ENCODE results near the gene AFTPH.

The AFTPH gene

DNA sequence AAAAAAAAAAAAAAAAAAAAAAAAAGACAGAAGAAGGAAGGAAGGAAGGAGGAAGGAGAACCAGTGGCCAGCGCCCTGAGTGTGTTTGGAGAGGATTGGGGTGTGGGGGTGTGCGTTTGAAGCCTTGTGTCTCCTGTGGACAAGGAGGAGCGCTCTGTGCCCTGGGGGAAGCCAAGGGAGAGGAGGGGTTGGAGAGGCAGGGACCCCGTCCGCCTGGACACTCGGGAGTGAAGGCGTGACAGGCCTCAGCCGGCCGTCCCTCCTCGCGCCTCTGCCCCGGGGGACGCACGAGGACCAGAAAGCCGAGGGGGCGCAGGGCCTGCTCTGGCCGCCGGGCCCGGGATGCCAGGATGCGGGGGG is 84.7 kb downstream of the AFTPH start:
- H3K36me3 ChIP-seq, result no peaks in the 10 kb centered on the region
- H3K9me3 ChIP-seq, result no peaks in the 10 kb centered on the region
- H3K4me1 ChIP-seq, result peaks cover 42% of the 10 kb centered on the region
- TF ChIP-seq Cebpa-rat (IDR thresholded peaks at IDR 0.05), result no peak
- peak overlapping the region; percentile 92 for H3K4me2 ChIP-seq
- no peaks in the 10 kb centered on the region for H4K20me1 ChIP-seq
- H3K27ac ChIP-seq, result peak overlapping the region; percentile 71
- peak overlapping the region; percentile 68 for H3K4me3 ChIP-seq
- peak overlapping the region; percentile 78 for H3K9ac ChIP-seq
- peaks cover 37% of the 10 kb centered on the region for H3K27me3 ChIP-seq

DNA sequence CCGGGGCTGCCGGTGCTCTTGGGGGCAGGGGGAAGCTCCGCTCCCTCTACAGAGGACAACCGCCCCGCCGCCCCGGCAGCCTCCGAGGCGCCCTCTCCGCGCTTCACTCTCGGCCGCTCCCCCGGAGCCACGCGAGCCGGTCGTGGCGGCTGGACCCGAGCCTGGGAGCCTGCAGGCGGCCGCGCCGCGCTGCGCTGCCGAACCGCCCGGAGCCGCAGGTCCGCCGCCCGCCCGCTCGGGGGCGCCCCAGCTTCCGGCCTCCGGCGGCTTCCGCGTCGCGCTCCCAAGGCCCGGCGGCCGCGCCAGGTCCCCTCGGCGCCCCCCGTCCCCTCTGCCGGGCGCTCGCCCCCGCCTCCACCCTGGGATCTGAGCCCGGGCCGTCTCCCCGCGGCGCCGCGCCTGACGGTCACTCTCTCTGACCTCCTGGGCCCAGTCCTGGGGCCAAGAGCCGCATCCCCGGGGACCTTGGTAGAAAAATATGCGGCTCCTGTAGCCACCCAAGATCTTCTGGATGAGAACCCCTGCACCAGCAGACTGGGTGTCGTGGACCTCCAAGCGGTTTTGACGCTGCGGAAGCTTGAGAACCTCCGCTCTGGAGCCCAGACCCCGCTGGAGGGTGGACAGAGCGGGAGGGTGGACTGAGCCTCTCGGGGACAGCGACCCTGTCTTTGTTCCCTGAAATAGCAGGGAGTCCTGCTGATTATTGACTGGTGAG is 85.3 kb downstream of the AFTPH start:
- peak overlapping the region; percentile 68 for H3K4me3 ChIP-seq
- TF ChIP-seq Cebpa-rat (IDR thresholded peaks at IDR 0.05), result no peak
- no peaks in the 10 kb centered on the region for H3K9me3 ChIP-seq
- no peaks in the 10 kb centered on the region for H4K20me1 ChIP-seq
- H3K27me3 ChIP-seq, result peaks cover 37% of the 10 kb centered on the region
- no peaks in the 10 kb centered on the region for H3K36me3 ChIP-seq
- H3K4me1 ChIP-seq, result peaks cover 42% of the 10 kb centered on the region
- H3K27ac ChIP-seq, result peak overlapping the region; percentile 71
- peak overlapping the region; percentile 92 for H3K4me2 ChIP-seq
- peak overlapping the region; percentile 78 for H3K9ac ChIP-seq

DNA sequence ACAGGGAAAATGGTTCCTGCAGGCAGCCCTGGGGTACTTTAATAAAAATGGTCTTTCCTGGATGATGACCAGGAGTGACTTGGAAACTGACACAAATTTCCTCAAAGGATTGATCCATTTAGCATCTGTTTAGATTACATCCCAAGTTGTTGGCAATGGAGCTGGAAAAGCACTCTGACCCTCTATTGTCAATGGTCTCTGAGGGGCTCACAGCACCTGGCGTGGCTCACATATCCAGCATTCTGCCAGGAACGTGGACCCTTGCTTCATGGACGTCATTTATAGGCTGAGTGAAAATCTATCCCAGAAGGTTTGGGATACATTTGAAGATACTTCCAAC is 85.8 kb downstream of the AFTPH start:
- Histone ChIP-seq H3K4me2 (peak overlapping the region; percentile 92), H3K9ac (peak overlapping the region; percentile 78), H3K4me1 (peaks cover 42% of the 10 kb centered on the region), H4K20me1 (no peaks in the 10 kb centered on the region), H3K27ac (no peak overlapping the region), H3K27me3 (peaks cover 37% of the 10 kb centered on the region), H3K36me3 (no peaks in the 10 kb centered on the region), H3K4me3 (peak overlapping the region; percentile 68), H3K9me3 (no peaks in the 10 kb centered on the region)
- no peak for TF ChIP-seq Cebpa-rat (IDR thresholded peaks at IDR 0.05)

DNA sequence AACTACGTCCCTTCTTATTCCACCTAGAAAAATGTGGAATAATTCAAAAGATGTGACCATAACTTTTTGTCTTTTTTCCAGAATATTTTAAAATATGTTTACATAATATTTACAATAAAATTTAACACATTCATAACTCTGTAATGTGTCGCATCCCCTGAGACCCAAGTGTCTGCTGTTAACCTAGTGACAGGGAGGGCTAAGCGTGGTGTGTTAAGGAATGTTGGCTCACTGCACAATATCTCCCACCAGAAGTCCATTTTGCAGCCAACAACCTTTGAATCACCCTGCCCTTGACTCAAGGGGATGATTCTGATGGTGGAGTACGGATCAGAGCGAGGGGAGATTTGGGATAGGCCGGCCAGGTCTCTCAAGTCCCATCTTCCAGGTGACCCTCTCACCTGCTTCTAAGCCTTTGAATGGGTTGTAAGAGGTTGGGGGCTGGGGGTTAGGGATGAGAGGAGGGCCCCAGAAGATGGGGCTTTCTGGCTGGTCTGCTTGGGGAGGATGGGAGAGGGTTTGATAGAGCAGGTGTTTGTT is 86.3 kb downstream of the AFTPH start:
- Histone ChIP-seq H3K27me3 (peaks cover 37% of the 10 kb centered on the region), H3K36me3 (no peaks in the 10 kb centered on the region), H3K27ac (no peak overlapping the region), H3K9ac (no peak overlapping the region), H4K20me1 (no peaks in the 10 kb centered on the region), H3K4me3 (no peak overlapping the region), H3K4me1 (peaks cover 42% of the 10 kb centered on the region), H3K4me2 (no peak overlapping the region), H3K9me3 (no peaks in the 10 kb centered on the region)
- no peak for TF ChIP-seq Cebpa-rat (IDR thresholded peaks at IDR 0.05)

DNA sequence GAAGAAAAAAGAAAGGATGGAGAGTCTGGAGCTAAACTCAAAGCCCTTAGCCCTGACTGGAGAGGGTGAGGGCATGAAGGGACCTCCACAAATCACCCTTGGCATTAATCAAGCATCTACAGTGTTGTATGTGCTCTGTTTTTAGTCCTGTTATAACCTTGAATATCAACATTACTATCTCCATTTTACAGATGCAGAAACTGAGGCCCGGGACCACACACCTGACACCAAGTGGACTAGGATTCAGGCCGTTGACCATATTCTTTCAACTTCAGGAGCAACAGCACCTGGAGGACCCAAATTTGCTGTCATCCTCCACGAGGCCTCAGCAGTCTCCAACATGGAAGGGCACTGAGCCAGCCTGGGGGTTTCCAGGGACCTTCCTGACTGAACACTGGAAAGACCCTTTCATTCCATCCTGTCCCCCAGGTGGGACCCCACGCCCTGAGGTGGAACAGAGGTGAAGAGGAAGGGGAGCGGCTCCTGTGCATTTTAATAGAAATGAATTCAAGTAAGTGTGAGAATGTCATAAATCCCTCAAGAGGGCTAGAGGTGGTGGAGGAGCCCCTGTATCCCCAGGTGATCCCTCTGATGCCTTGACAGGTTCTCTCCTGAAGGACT is 88.6 kb downstream of the AFTPH start:
- peaks cover 33% of the 10 kb centered on the region for H3K27me3 ChIP-seq
- H3K27ac ChIP-seq, result no peak overlapping the region

DNA sequence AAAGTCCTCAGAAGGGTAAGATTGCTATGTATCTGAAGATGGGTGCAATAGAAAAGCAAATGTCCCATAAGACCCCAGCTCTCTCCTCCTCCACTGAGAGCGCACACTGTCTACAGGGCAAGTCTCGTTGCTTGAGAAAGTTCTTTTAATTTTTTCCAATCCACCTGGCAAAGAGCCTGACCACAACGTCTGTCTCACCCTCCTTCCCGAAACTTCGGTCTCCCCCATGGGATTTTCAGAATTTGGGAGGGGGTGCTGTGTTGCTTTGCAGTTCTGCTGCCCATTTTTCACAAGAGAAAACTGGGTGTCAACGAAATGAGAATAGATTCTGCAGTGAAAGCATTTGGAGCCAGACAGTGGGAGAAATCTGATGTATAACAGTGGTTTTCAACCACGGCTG is 89.1 kb downstream of the AFTPH start:
- H3K27ac ChIP-seq, result no peak overlapping the region
- H3K4me3 ChIP-seq, result no peak overlapping the region
- H3K9me3 ChIP-seq, result no peaks in the 10 kb centered on the region
- no peak for TF ChIP-seq Cebpa-rat (IDR thresholded peaks at IDR 0.05)
- H4K20me1 ChIP-seq, result no peaks in the 10 kb centered on the region
- no peak overlapping the region for H3K9ac ChIP-seq
- H3K27me3 ChIP-seq, result peaks cover 27% of the 10 kb centered on the region
- peaks cover 26% of the 10 kb centered on the region for H3K4me1 ChIP-seq
- H3K36me3 ChIP-seq, result no peaks in the 10 kb centered on the region
- peak overlapping the region; percentile 60 for H3K4me2 ChIP-seq

More for the DNA sequence above, 88.6 kb downstream of the AFTPH start:
- Histone ChIP-seq H3K9me3 (no peaks in the 10 kb centered on the region), H4K20me1 (no peaks in the 10 kb centered on the region), H3K4me2 (peak overlapping the region; percentile 60), H3K9ac (no peak overlapping the region), H3K36me3 (no peaks in the 10 kb centered on the region), H3K4me1 (peaks cover 32% of the 10 kb centered on the region), H3K4me3 (no peak overlapping the region)
- TF ChIP-seq Cebpa-rat (IDR thresholded peaks at IDR 0.05), result no peak

DNA sequence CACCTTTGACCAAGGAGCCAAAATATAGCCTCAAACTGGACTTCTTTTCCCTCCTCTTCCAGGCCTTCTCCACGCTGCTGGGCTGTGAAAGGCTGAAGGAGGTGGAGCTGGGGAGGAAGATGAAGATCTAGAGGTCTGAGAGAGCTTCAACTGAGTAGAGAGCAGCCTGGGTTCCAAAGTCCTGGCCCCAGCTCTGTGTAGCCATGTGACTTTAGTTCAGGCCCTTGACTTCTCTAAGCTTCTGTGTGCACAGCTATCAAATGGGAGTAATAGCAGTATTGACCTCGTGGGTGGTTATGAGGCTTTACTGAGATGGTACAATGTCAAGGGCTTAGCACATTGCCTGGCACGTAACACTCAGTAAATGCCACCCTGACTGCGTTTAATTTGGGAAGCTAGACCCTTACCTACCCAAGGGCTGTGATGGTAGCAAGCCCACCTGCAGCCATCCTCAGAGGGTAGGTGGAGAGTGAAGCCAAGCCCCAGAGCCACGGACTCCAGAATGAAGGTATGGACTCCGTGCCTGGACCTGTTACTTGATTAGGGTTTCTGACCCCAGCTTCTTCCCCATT is 91.2 kb downstream of the AFTPH start:
- H3K4me1 ChIP-seq, result peaks cover 13% of the 10 kb centered on the region
- H3K27me3 ChIP-seq, result peaks cover 8% of the 10 kb centered on the region; the same call in 1 of the 2 replicates
- H4K20me1 ChIP-seq, result no peaks in the 10 kb centered on the region
- no peak overlapping the region for H3K9ac ChIP-seq
- TF ChIP-seq Cebpa-rat (IDR thresholded peaks at IDR 0.05), result no peak
- no peak overlapping the region for H3K4me3 ChIP-seq
- H3K4me2 ChIP-seq, result no peak overlapping the region
- H3K36me3 ChIP-seq, result no peaks in the 10 kb centered on the region
- H3K9me3 ChIP-seq, result no peaks in the 10 kb centered on the region
- no peak overlapping the region for H3K27ac ChIP-seq

DNA sequence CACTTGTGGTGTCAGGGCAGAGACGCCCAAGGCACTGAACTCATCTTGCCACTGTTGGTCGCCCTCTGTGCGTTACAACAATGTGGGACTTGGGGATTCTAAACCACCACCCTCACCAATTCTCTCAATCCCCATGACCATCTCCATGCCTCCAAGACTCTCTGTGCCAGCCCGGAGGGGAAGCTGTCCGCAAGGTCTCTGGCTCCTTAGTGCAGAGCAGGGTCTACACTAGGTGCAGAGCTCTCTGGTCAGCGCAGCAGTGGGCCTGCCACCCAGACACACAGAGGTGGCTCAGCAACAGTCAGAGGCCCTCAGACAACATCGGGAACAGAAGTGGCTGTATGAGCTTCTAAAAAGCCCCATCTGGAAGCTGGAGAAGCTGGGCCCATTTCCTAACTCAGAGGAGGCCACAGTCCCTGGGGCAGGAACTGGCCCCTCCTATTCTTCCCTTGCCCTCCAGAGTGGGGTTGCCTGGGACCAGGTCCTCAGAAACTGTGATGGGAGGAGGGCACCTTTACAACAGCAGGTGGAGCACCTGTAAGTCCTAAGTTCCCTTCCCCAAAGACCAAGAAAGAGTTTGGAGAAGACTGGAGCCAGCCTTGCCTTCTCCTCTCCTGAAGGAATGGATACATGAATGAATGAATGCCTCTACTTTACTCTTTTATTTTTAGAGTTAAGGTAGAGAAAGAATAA is 91.9 kb downstream of the AFTPH start:
- Histone ChIP-seq H3K36me3 (no peaks in the 10 kb centered on the region), H3K9me3 (no peaks in the 10 kb centered on the region), H3K4me2 (no peak overlapping the region), H3K9ac (no peak overlapping the region), H3K27me3 (peaks cover under 1% of the 10 kb centered on the region; the same call in 1 of the 2 replicates), H3K27ac (no peak overlapping the region), H4K20me1 (no peaks in the 10 kb centered on the region), H3K4me1 (peaks cover 13% of the 10 kb centered on the region), H3K4me3 (no peak overlapping the region)
- no peak for TF ChIP-seq Cebpa-rat (IDR thresholded peaks at IDR 0.05)

DNA sequence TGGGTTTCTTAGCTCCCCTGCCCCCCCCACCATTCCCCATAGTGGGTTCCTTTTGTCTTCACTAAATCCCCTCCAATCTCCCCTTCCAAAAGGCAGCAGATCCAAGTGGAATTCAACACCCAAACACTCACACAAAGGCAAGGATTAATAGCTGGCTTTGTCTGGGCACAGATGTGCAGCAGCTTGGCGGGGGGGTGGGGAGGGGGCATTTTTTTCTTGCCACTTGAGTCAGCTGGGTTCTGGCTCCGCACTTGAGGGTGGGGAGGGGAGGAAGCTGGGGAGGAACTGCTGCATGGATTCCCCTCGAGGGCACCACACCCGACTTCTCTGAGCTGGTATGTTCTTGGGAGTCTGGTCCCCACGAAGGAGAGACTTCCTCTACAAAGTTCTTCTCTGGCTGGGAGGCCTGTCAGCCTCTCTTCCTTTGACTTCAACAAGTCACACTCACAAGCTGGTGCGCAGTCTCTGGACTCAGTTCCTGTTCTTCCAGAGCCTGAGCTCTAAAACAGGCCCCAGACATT is 93.6 kb downstream of the AFTPH start:
- Histone ChIP-seq H3K36me3 (no peaks in the 10 kb centered on the region), H3K9me3 (no peaks in the 10 kb centered on the region), H3K4me1 (peaks cover 10% of the 10 kb centered on the region), H3K9ac (no peak overlapping the region), H3K27me3 (no peaks in the 10 kb centered on the region), H3K4me2 (no peak overlapping the region), H3K4me3 (no peak overlapping the region), H4K20me1 (no peaks in the 10 kb centered on the region), H3K27ac (no peak overlapping the region)
- no peak for TF ChIP-seq Cebpa-rat (IDR thresholded peaks at IDR 0.05)

Measured in BLaER1 (cell line).